GM23248 (cell line): ENCODE results near the gene FAM53A. TPM values are rescaled to one million over a fixed set of nuclear protein-coding genes. Genes with fewer than 3 reads are reported as not detected.
A peak's percentile ranks its signal among the peaks of the same experiment; 100 is the strongest.

Experiments
- DNase-seq: peaks from one replicate; pipeline ENCODE4 v3.0.0-alpha.2; 2015
- H2AFZ ChIP-seq: fragments of 200-600 bp; sonication (generic); 2 replicates; pipeline ENCODE4 v1.6.1; 2016; ENCODE audit warnings: antibody characterized with exemption
- H3F3A ChIP-seq: fragments of 200-600 bp; sonication (generic); 2 replicates; pipeline ENCODE4 v1.6.1; 2016; ENCODE audit warnings: mild to moderate bottlenecking, antibody characterized with exemption, mixed run types; ENCODE audit not compliant: insufficient read depth
- H3K27ac ChIP-seq: fragments of 200-600 bp; sonication (generic); 2 replicates; pipeline ENCODE4 v1.5.1; 2016; ENCODE audit warnings: mild to moderate bottlenecking
- H3K27me3 ChIP-seq: fragments of 200-600 bp; sonication (generic); replicated peaks from 2 replicates; pipeline ENCODE4 v1.6.1; 2016; ENCODE audit warnings: mild to moderate bottlenecking; ENCODE audit not compliant: insufficient read depth
- H3K36me3 ChIP-seq: fragments of 200-600 bp; sonication (generic); 2 replicates; pipeline ENCODE4 v1.6.1; 2016; ENCODE audit warnings: low read depth, mild to moderate bottlenecking
- H3K4me1 ChIP-seq: fragments of 200-600 bp; sonication (generic); 2 replicates; pipeline ENCODE4 v1.6.1; 2016; ENCODE audit warnings: mild to moderate bottlenecking; ENCODE audit not compliant: insufficient read depth
- H3K4me2 ChIP-seq: fragments of 200-600 bp; sonication (generic); one replicate; pipeline ENCODE4 v1.6.1; 2016; ENCODE audit warnings: mild to moderate bottlenecking; ENCODE audit not compliant: unreplicated experiment
- H3K4me3 ChIP-seq: fragments of 200-600 bp; sonication (generic); 2 replicates; pipeline ENCODE4 v1.5.1; 2016; ENCODE audit warnings: mild to moderate bottlenecking
- H3K79me2 ChIP-seq: fragments of 200-600 bp; sonication (generic); 2 replicates; pipeline ENCODE4 v1.6.1; 2016; ENCODE audit warnings: mild to moderate bottlenecking; ENCODE audit not compliant: insufficient read depth
- H3K9ac ChIP-seq: fragments of 200-600 bp; sonication (generic); 2 replicates; pipeline ENCODE4 v1.6.1; 2016; ENCODE audit warnings: mild to moderate bottlenecking
- H3K9me2 ChIP-seq: fragments of 200-600 bp; sonication (generic); 2 replicates; pipeline ENCODE4 v1.6.1; 2016; ENCODE audit warnings: mixed run types, mild to moderate bottlenecking, moderate library complexity; ENCODE audit not compliant: insufficient read depth
- H3K9me3 ChIP-seq: fragments of 200-600 bp; sonication (generic); one replicate; pipeline ENCODE4 v1.6.1; 2017; ENCODE audit warnings: low read depth
- H4K20me1 ChIP-seq: fragments of 200-600 bp; sonication (generic); 2 replicates; pipeline ENCODE4 v1.6.0; 2016; ENCODE audit not compliant: insufficient read depth
- EZH2 ChIP-seq: fragments of 200-600 bp; sonication (generic); IDR thresholded peaks from 2 replicates; pipeline ENCODE4 v1.6.1; 2018; ENCODE audit warnings: antibody characterized with exemption, mild to moderate bottlenecking; ENCODE audit not compliant: insufficient read depth, poor library complexity, severe bottlenecking
- EZH2phosphoT487 ChIP-seq: fragments of 200-600 bp; sonication (generic); IDR thresholded peaks from 2 replicates; pipeline ENCODE4 v1.6.1; 2018; ENCODE audit warnings: antibody characterized with exemption, moderate library complexity, mild to moderate bottlenecking, low read depth; ENCODE audit not compliant: insufficient read depth
- WGBS, 2 experiments: methylation state at CpG; one replicate each; pipeline ENCODE4 v1.1.6; 2015 to 2017; ENCODE audit warnings: low lambda C conversion rate in 2 of 2, low coverage in 1 of 2; ENCODE audit errors: missing lambda C conversion rate in 2 of 2; 5-methylcytosine and 5-hydroxymethylcytosine counted together
- in situ Hi-C: fragments of 300-500 bp; cut with MboI; formaldehyde crosslinking; loops from 2 replicates; pipeline ENCODE4 v1.15.0; 2020
- polyA plus RNA-seq: library from polyadenylated mRNA; unstranded; fragments of >200 nt; fragmentation: Nextera tagmentation; extraction: Ambion mirVana; gene quantifications from 2 replicates; pipeline ENCODE4 v1.2.1, GENCODE V29; 2016
- total RNA-seq: library from RNA; depleted of rRNA; stranded (reverse); fragments of >200 nt; shearing (Covaris generic); gene quantifications from 2 replicates; pipeline ENCODE4 v1.2.3, GENCODE V29; 2014

The FAM53A gene
- total and polyA plus RNA-seq, 2 experiments from 2014 or later: 2.8 to 3.8 TPM

DNA sequence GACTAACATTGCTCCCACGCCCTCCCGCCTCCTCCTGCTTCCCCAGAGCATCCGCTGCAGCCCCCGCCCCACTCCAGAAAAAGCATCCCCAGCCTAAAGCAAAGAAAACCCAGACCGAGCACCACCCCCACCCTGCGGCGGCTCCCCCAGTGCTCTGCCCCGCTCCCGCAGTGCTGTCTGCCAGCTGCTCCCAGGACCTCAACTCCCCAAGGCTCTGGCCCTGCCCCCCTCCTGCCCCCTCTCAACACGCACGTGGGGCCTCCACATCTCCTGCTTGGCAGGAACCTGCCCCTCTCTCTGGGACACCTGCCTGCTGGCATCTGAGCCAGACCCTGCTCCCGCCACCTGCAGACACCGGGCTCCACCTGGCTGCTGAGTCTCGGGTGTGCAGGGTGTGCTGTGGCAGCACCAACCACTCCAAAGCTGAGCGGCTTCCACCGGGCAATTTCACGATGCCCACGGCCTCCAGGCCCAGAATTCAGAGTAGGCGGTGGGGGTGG, 79.4 kb downstream of the FAM53A start:
- no peak overlapping the region for H3K4me2 ChIP-seq
- in situ Hi-C loops: no loop called here
- H3K27me3 ChIP-seq: no peaks in the 10 kb centered on the region
- no peak overlapping the region for H2AFZ ChIP-seq
- TF ChIP-seq EZH2phosphoT487 (no peak), EZH2 (no peak)
- no peak for DNase-seq
- H3K9me2 ChIP-seq: no peaks in the 10 kb centered on the region
- H3K9me3 ChIP-seq: no peaks in the 10 kb centered on the region
- no peaks in the 10 kb centered on the region for H3K4me1 ChIP-seq
- H3K9ac ChIP-seq: no peak overlapping the region
- no peak overlapping the region for H3K4me3 ChIP-seq
- WGBS, 2 experiments: 34 to 53% methylated on average over 9 to 19 of the region's 19 CpGs
- no peaks in the 10 kb centered on the region for H3K36me3 ChIP-seq
- H3K27ac ChIP-seq: no peak overlapping the region
- no peaks in the 10 kb centered on the region for H3K79me2 ChIP-seq
- H3F3A ChIP-seq: no peaks in the 10 kb centered on the region
- H4K20me1 ChIP-seq: no peaks in the 10 kb centered on the region

DNA sequence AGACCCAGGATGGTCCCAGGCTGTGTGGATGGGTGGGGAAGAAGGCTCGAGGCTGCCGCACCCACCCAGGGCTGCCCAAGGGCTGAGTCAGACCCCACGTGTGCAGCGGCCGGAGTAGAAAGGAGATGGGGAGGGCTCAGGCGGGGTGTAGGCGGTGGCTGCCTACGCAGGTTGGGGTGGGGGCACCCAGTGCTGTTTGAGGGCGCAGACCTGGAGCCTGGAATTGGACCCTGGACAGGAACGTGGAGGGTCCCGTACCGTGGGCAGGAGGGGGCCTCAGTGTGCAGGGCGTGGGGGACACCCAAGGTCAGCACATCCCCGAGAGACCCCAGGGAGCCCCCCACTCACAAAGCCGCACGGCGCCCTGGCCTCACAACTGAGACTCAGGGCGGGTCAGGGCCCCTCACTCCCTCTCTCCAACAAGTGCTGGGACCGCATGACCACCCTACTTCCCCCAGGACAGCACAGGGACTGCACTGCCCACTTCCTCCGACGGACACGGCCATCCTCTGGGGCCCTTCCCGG, 79.9 kb downstream of the FAM53A start:
- Histone ChIP-seq H3K9me2 (no peaks in the 10 kb centered on the region), H3K36me3 (no peaks in the 10 kb centered on the region), H3F3A (no peaks in the 10 kb centered on the region), H3K27ac (no peak overlapping the region), H2AFZ (no peak overlapping the region), H4K20me1 (no peaks in the 10 kb centered on the region), H3K4me3 (no peak overlapping the region), H3K9ac (no peak overlapping the region), H3K27me3 (no peaks in the 10 kb centered on the region), H3K9me3 (no peaks in the 10 kb centered on the region), H3K4me2 (no peak overlapping the region), H3K4me1 (no peaks in the 10 kb centered on the region), H3K79me2 (no peaks in the 10 kb centered on the region)
- in situ Hi-C loops: no loop called here
- TF ChIP-seq EZH2: no peak
- TF ChIP-seq EZH2phosphoT487: no peak
- 38 to 41% methylated on average over 12 to 23 of the region's 23 CpGs for WGBS, 2 experiments
- peak; percentile 59 for DNase-seq

DNA sequence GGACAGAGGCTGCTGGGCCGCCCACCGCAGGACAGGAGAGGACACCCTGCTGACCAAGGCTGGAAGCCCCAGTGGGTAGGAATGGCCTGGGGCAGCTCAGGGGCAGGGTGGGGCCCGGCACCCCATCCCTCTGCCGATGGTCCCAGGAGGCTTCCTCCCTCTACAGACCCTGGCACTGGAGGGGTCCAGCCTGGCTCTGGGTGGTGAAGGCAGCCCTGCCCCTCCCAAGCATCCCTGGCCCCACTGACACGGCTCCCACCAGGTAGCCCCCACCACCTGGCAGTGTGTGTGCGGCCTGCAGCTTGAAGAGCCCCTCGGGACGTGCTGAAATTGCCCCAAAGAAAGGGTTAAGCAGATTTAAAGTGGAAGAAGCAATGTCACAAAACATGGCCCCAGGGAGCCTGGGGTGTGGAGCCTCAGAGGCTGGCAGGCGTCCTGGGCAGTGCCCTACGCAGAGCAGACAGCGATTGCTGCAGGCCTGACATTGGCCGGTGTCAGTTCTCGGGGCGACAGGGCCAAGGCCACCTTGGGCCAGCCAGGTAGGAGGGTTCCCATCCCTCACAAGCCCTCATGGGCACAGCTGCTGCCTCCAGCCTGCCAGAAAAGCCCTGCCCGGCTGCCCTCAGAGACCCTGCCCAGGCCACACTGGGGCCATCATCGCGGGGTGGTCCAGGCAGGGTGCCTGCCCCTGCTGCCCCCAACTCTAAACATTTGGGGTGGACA, 80.5 kb downstream of the FAM53A start:
- no peaks in the 10 kb centered on the region for H3K9me2 ChIP-seq

DNA sequence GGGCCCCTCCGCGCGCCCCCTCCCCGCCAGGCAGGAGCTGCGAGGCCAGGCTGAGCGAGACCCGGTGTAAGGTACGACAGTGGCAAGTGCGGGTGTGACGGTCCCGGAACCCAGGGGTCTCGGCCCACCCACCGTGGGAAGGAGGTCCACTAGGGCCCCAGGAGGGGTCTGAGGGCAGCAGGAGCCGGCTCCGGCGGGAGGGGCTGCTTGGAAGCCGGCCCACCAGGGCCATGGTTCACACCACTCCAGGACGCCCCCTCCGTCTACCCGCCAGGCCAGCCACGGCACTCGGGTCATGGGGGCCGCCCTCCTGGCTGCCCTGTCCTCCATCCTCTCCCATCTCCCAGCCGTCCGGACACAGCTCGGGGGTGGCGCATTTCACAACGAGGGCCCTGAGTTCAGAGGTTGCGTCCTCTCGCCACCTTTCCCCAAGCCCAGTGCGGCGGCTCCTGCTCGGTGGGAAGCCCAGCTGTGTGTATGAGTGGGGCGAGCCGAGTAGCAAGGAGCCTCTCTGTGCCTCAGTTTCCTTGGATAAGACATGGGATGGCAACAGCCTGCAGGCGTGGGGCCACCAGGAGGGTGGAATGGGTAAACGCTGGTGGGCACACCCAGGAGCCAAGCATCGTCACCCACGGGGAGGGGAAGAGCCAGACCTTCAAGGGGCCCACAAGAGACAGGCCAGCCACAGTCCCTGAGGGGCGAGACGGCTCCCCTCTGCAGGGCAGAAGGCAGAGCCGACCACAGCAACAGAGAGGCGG, 81.3 kb downstream of the FAM53A start:
- 77% methylated on average over 38 to 43 of the region's 43 CpGs for WGBS, 2 experiments
- Histone ChIP-seq H3K4me1 (no peaks in the 10 kb centered on the region), H4K20me1 (no peaks in the 10 kb centered on the region), H3K9me2 (no peaks in the 10 kb centered on the region), H3K4me3 (no peak overlapping the region), H3F3A (no peaks in the 10 kb centered on the region), H2AFZ (no peak overlapping the region), H3K79me2 (no peaks in the 10 kb centered on the region), H3K9ac (no peak overlapping the region), H3K27ac (no peak overlapping the region), H3K36me3 (no peaks in the 10 kb centered on the region), H3K27me3 (no peaks in the 10 kb centered on the region), H3K9me3 (no peaks in the 10 kb centered on the region), H3K4me2 (no peak overlapping the region)
- DNase-seq: no peak
- TF ChIP-seq EZH2phosphoT487: no peak
- TF ChIP-seq EZH2: no peak
- in situ Hi-C loops: no loop called here

More for the DNA sequence above, 80.5 kb downstream of the FAM53A start:
- 70 to 82% methylated on average over 14 to 17 of the region's 17 CpGs for WGBS, 2 experiments
- H2AFZ ChIP-seq: no peak overlapping the region
- no peaks in the 10 kb centered on the region for H3K36me3 ChIP-seq
- no peak overlapping the region for H3K27ac ChIP-seq
- TF ChIP-seq EZH2 (no peak), EZH2phosphoT487 (no peak)
- no peaks in the 10 kb centered on the region for H3K9me3 ChIP-seq
- no peaks in the 10 kb centered on the region for H4K20me1 ChIP-seq
- no peaks in the 10 kb centered on the region for H3K79me2 ChIP-seq
- H3K4me2 ChIP-seq: no peak overlapping the region
- in situ Hi-C loops: no loop called here
- H3K4me3 ChIP-seq: no peak overlapping the region
- H3K9ac ChIP-seq: no peak overlapping the region
- no peaks in the 10 kb centered on the region for H3K27me3 ChIP-seq
- H3F3A ChIP-seq: no peaks in the 10 kb centered on the region
- no peak for DNase-seq
- no peaks in the 10 kb centered on the region for H3K4me1 ChIP-seq
